SW 1271 (cell line): Measurements from ENCODE around the gene CLTCL1.

Experiments used
- DNase-seq, 2 experiments: peaks; one replicate each; lab custom pipeline; 2025; lab: John Stamatoyannopoulos, UW

Gene CLTCL1

GRCh38 chr22:19196841-19197612 is 94.5 kb downstream of the CLTCL1 start:
- DNase-seq, result no peak

GRCh38 chr22:19195796-19196731 is 95.5 kb downstream of the CLTCL1 start:
- DNase-seq, result no peak

GRCh38 chr22:19194766-19195536 is 96.6 kb downstream of the CLTCL1 start:
- DNase-seq, result no peak

GRCh38 chr22:19193879-19194278 is 97.6 kb downstream of the CLTCL1 start:
- no peak for DNase-seq

GRCh38 chr22:19187716-19188563 is 103.6 kb downstream of the CLTCL1 start:
- no peak for DNase-seq

- DNase-seq, result no peak
These were observed 107.1 kb downstream of the CLTCL1 start for GRCh38 chr22:19184276-19184997.

- no peak for DNase-seq
These were observed 108.3 kb downstream of the CLTCL1 start for GRCh38 chr22:19183216-19183615.

GRCh38 chr22:19182472-19183157 is 108.9 kb downstream of the CLTCL1 start:
- no peak for DNase-seq

GRCh38 chr22:19181786-19182471 is 109.6 kb downstream of the CLTCL1 start:
- no peak for DNase-seq

GRCh38 chr22:19180740-19181410 is 110.6 kb downstream of the CLTCL1 start:
- no peak for DNase-seq

- DNase-seq, result no peak
These were observed 111.3 kb downstream of the CLTCL1 start for GRCh38 chr22:19180234-19180633.

GRCh38 chr22:19179497-19180048 is 111.9 kb downstream of the CLTCL1 start:
- peak in 1 of 2 experiments; percentile 25 for DNase-seq

- peak in 1 of 2 experiments; percentile 55 for DNase-seq
These were observed 112.6 kb downstream of the CLTCL1 start, which contains the start of gene SLC25A1 for GRCh38 chr22:19178657-19179496. TSS of gene SLC25A1 (minus strand) at chr22:19178736. CDS start at chr22:19178673, 63 bp downstream.

GRCh38 chr22:19178065-19178656 is 113.4 kb downstream of the CLTCL1 start:
- DNase-seq, result no peak

- no peak for DNase-seq
These were observed 114.1 kb downstream of the CLTCL1 start for GRCh38 chr22:19177164-19178064.

- no peak for DNase-seq
These were observed 114.8 kb downstream of the CLTCL1 start for GRCh38 chr22:19176732-19177131.
